ENCODE data around the gene ARHGAP22. TPM values are rescaled to one million over a fixed set of nuclear protein-coding genes. Genes with fewer than 3 reads are reported as not detected.

The ARHGAP22 gene
- total and polyA plus RNA-seq, 2 experiments from 2014 or later = 4.8 to 10.7 TPM

- Histone ChIP-seq H3K27me3 (ENCODE audit: insufficient read depth) (peaks cover 14% of the 10 kb centered on the region), H3K79me2 (replicated peaks; ENCODE audit: insufficient read depth) (no peaks in the 10 kb centered on the region), H3K4me2 (no peak overlapping the region), H2AFZ (no peak overlapping the region), H3K27ac (ENCODE audit: low read depth) (no peak overlapping the region), H3K36me3 (ENCODE audit: insufficient read depth) (no peaks in the 10 kb centered on the region), H3K4me3 (no peak overlapping the region), H3F3A (replicated peaks; ENCODE audit: low read depth) (0 out of 2 replicates have a peak, but pooled peaks cover 3% of the 10 kb centered on the region), H3K4me1 (ENCODE audit: insufficient read depth) (peaks cover 7% of the 10 kb centered on the region; the same call in 1 of the 2 replicates), H3K9me2 (ENCODE audit: insufficient read depth) (no peaks in the 10 kb centered on the region), H4K20me1 (replicated peaks; ENCODE audit: insufficient read depth) (no peaks in the 10 kb centered on the region; the same call in 1 of the 2 replicates)
- no peak overlapping the region for H3K4me3 Mint-ChIP-seq
- peaks cover 15% of the 10 kb centered on the region for H3K4me1 Mint-ChIP-seq
- ATAC-seq (peak; percentile 21), DNase-seq (ENCODE audit: low spot score) (peak; percentile 30)
- no peak for TF ChIP-seq NANOG (IDR thresholded peaks at IDR 0.05; ENCODE audit: borderline replicate concordance)
- TF ChIP-seq EZH2phosphoT487 (IDR thresholded peaks at IDR 0.05; ENCODE audit: unreplicated experiment) = no peak
- H3K9me3 Mint-ChIP-seq = peaks cover 4% of the 10 kb centered on the region; the same call in 1 of the 3 replicates
- peaks cover 7% of the 10 kb centered on the region; the same call in 2 of the 3 replicates for H3K36me3 Mint-ChIP-seq (ENCODE audit: low read depth)
- H3K27ac Mint-ChIP-seq = no peak overlapping the region
- peaks cover 8% of the 10 kb centered on the region for H3K27me3 Mint-ChIP-seq (ENCODE audit: insufficient read depth, low read depth, poor library complexity)
These were observed 134.6 kb downstream of the ARHGAP22 start for GRCh38 chr10:48470115-48470892.

DNA sequence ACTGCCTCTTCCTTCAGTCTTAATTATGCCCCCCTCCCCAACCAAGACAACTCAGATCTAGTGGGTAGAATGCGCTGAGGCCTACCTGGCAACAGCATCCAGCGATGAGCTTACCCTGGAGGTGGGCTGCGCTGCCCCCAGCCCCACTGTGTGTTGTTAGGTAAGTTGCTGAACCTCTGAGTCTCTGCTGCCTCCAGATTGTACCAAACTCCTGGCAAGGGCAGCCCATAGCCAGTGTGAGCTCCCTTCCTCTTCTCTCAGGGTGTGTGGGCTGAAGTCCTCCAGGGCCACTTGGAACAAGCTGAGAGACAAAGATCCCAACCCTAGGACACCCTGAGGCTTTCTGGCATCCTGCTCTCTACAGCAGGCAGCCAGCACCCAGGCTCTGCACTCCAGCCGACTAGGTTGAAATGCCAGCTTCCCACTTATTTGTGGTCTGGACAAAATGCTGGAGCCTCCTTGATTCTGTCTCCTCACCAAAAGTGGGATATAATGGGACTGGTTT is 135.3 kb downstream of the ARHGAP22 start:
- Histone ChIP-seq H3F3A (replicated peaks; ENCODE audit: low read depth) (0 out of 2 replicates have a peak, but pooled peaks cover 3% of the 10 kb centered on the region), H3K4me3 (no peak overlapping the region), H3K27me3 (ENCODE audit: insufficient read depth) (peaks cover 14% of the 10 kb centered on the region), H3K27ac (ENCODE audit: low read depth) (no peak overlapping the region), H3K36me3 (ENCODE audit: insufficient read depth) (no peaks in the 10 kb centered on the region), H3K9me2 (ENCODE audit: insufficient read depth) (no peaks in the 10 kb centered on the region), H3K4me2 (no peak overlapping the region), H2AFZ (no peak overlapping the region), H3K79me2 (replicated peaks; ENCODE audit: insufficient read depth) (no peaks in the 10 kb centered on the region), H3K4me1 (ENCODE audit: insufficient read depth) (peaks cover 7% of the 10 kb centered on the region; the same call in 1 of the 2 replicates), H4K20me1 (replicated peaks; ENCODE audit: insufficient read depth) (no peaks in the 10 kb centered on the region; the same call in 1 of the 2 replicates)
- peaks cover 8% of the 10 kb centered on the region for H3K27me3 Mint-ChIP-seq (ENCODE audit: insufficient read depth, low read depth, poor library complexity)
- H3K4me3 Mint-ChIP-seq = no peak overlapping the region
- peaks cover 4% of the 10 kb centered on the region; the same call in 1 of the 3 replicates for H3K9me3 Mint-ChIP-seq
- ATAC-seq = no peak
- peaks cover 7% of the 10 kb centered on the region; the same call in 2 of the 3 replicates for H3K36me3 Mint-ChIP-seq (ENCODE audit: low read depth)
- no peak for DNase-seq (ENCODE audit: low spot score)
- H3K4me1 Mint-ChIP-seq = peaks cover 15% of the 10 kb centered on the region
- H3K27ac Mint-ChIP-seq = no peak overlapping the region
- TF ChIP-seq EZH2phosphoT487 (IDR thresholded peaks at IDR 0.05; ENCODE audit: unreplicated experiment) = no peak
- TF ChIP-seq ZNF462 (CRISPR knock-in tag; IDR thresholded peaks at IDR 0.05) = no peak
- no peak for TF ChIP-seq ZNF331 (CRISPR knock-in tag; IDR thresholded peaks at IDR 0.05; ENCODE audit: low read depth)
- no peak for TF ChIP-seq ETS1 (IDR thresholded peaks at IDR 0.05)
- TF ChIP-seq POLR2AphosphoS5 (IDR thresholded peaks at IDR 0.05; ENCODE audit: low read depth) = no peak
- TF ChIP-seq EZH2 (IDR thresholded peaks at IDR 0.05; ENCODE audit: low read depth, unreplicated experiment) = no peak
- TF ChIP-seq STAT1 (IDR thresholded peaks at IDR 0.05; ENCODE audit: unreplicated experiment) = no peak
- no peak for TF ChIP-seq ZNF114 (CRISPR knock-in tag; IDR thresholded peaks at IDR 0.05)
- no peak for TF ChIP-seq CREB1 (CRISPR knock-in tag; IDR thresholded peaks at IDR 0.05; ENCODE audit: low read depth)

Measured in GM23338 (cell line).